DOHH2 (cell line): ENCODE data around the gene TNFRSF19.

Source experiments
- H3F3A ChIP-seq: fragments of 200-600 bp; sonication (generic), shearing (Covaris generic); 2 replicates; pipeline ENCODE4 v1.6.0; 2016; ENCODE audit warnings: antibody characterized with exemption, mild to moderate bottlenecking; ENCODE audit not compliant: control insufficient read depth, insufficient read depth
- H3K27ac ChIP-seq: fragments of 200-600 bp; sonication (generic); 2 replicates; pipeline ENCODE4 v1.5.1; 2014; ENCODE audit warnings: low read depth, mild to moderate bottlenecking, low read length, moderate library complexity
- H3K27me3 ChIP-seq: fragments of 200-600 bp; sonication (generic); 2 replicates; pipeline ENCODE4 v1.6.1; 2014; ENCODE audit warnings: mild to moderate bottlenecking, low read length, mixed read lengths; ENCODE audit not compliant: control insufficient read depth
- H3K36me3 ChIP-seq: fragments of 200-600 bp; sonication (generic); 2 replicates; pipeline ENCODE4 v1.6.1; 2014; ENCODE audit warnings: mild to moderate bottlenecking, low read length, moderate library complexity, mixed read lengths; ENCODE audit not compliant: control insufficient read depth
- H3K4me1 ChIP-seq: fragments of 200-600 bp; sonication (generic); 2 replicates; pipeline ENCODE4 v1.6.1; 2014; ENCODE audit warnings: mild to moderate bottlenecking, low read length, mixed read lengths; ENCODE audit not compliant: control insufficient read depth
- H3K4me2 ChIP-seq: fragments of 200-600 bp; sonication (generic); 2 replicates; pipeline ENCODE4 v1.6.0; 2014; ENCODE audit warnings: mild to moderate bottlenecking, low read length, moderate library complexity
- H3K4me3 ChIP-seq: fragments of 200-600 bp; sonication (generic); 2 replicates; pipeline ENCODE4 v1.5.1; 2014; ENCODE audit warnings: mild to moderate bottlenecking, low read length, mixed read lengths
- H3K79me2 ChIP-seq: fragments of 200-600 bp; sonication (generic); 2 replicates; pipeline ENCODE4 v1.6.1; 2014; ENCODE audit warnings: mild to moderate bottlenecking, low read length, mixed read lengths; ENCODE audit not compliant: control insufficient read depth
- H3K9me2 ChIP-seq: fragments of 200-600 bp; sonication (generic); replicated peaks from 2 replicates; pipeline ENCODE4 v1.6.1; 2014; ENCODE audit warnings: mild to moderate bottlenecking, low read length, mixed read lengths; ENCODE audit not compliant: control insufficient read depth
- H3K9me3 ChIP-seq: fragments of 200-600 bp; sonication (generic); 2 replicates; pipeline ENCODE4 v1.6.1; 2014; ENCODE audit warnings: antibody characterized with exemption, low read length, mixed read lengths; ENCODE audit not compliant: control insufficient read depth, insufficient read depth
- H4K20me1 ChIP-seq: fragments of 200-600 bp; sonication (generic); 2 replicates; pipeline ENCODE4 v1.6.0; 2014; ENCODE audit warnings: low read depth, mild to moderate bottlenecking, antibody characterized with exemption, low read length, moderate library complexity; ENCODE audit not compliant: control insufficient read depth, insufficient read depth
- EZH2phosphoT487 ChIP-seq: fragments of 200-600 bp; sonication (generic); IDR thresholded peaks from 2 replicates; pipeline ENCODE4 v1.6.1; 2017; ENCODE audit warnings: borderline replicate concordance, mild to moderate bottlenecking, antibody characterized with exemption, low read length, moderate library complexity, mixed read lengths
- TF ChIP-seq, protein P1 (sequence below): fragments of 200-600 bp; sonication (generic); IDR thresholded peaks from one replicate; pipeline ENCODE4 v1.5.1; 2014; ENCODE audit warnings: antibody characterized with exemption, mild to moderate bottlenecking, low read depth, low read length; ENCODE audit not compliant: poor library complexity, severe bottlenecking

The TNFRSF19 gene

GRCh38 chr13:23690668-23691067 lies 120.5 kb downstream of the TNFRSF19 start:
- H3K9me2 ChIP-seq = no peaks in the 10 kb centered on the region
- no peak overlapping the region for H3K4me3 ChIP-seq
- no peaks in the 10 kb centered on the region for H3F3A ChIP-seq
- no peaks in the 10 kb centered on the region for H4K20me1 ChIP-seq
- no peaks in the 10 kb centered on the region for H3K79me2 ChIP-seq
- H3K36me3 ChIP-seq = no peaks in the 10 kb centered on the region
- H3K4me2 ChIP-seq = no peak overlapping the region
- TF ChIP-seq, protein P1, sequence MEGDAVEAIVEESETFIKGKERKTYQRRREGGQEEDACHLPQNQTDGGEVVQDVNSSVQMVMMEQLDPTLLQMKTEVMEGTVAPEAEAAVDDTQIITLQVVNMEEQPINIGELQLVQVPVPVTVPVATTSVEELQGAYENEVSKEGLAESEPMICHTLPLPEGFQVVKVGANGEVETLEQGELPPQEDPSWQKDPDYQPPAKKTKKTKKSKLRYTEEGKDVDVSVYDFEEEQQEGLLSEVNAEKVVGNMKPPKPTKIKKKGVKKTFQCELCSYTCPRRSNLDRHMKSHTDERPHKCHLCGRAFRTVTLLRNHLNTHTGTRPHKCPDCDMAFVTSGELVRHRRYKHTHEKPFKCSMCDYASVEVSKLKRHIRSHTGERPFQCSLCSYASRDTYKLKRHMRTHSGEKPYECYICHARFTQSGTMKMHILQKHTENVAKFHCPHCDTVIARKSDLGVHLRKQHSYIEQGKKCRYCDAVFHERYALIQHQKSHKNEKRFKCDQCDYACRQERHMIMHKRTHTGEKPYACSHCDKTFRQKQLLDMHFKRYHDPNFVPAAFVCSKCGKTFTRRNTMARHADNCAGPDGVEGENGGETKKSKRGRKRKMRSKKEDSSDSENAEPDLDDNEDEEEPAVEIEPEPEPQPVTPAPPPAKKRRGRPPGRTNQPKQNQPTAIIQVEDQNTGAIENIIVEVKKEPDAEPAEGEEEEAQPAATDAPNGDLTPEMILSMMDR = no peak
- no peak for TF ChIP-seq EZH2phosphoT487
- H3K4me1 ChIP-seq = no peaks in the 10 kb centered on the region
- H3K27ac ChIP-seq = no peak overlapping the region
- no peaks in the 10 kb centered on the region for H3K27me3 ChIP-seq
- H3K9me3 ChIP-seq = no peaks in the 10 kb centered on the region

DNA sequence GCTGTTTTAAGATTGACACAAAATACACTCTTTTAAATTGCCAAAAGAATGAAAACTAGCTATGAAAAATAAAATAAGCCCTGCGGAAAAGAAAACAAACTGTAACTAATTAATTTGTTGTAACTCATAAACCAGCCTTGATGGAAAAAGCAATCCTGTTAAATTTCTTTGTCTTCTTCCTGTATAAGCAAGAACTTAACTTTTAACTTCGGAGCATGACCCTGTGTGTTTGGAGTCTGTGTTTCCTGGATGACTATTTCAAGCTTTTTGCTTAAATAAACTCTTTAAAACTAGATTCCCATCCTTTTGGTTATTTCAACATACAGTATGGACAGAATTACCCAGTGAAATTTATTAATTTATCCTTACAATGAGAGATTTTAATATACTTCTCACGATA lies 122.6 kb downstream of the TNFRSF19 start:
- no peak for TF ChIP-seq EZH2phosphoT487
- TF ChIP-seq, protein P1 = no peak
- H3K4me3 ChIP-seq = no peak overlapping the region
- no peak overlapping the region for H3K4me2 ChIP-seq
- H3K79me2 ChIP-seq = no peaks in the 10 kb centered on the region
- no peaks in the 10 kb centered on the region for H4K20me1 ChIP-seq
- no peak overlapping the region for H3K27ac ChIP-seq
- no peaks in the 10 kb centered on the region for H3K27me3 ChIP-seq
- H3F3A ChIP-seq = no peaks in the 10 kb centered on the region
- H3K9me2 ChIP-seq = no peaks in the 10 kb centered on the region
- no peaks in the 10 kb centered on the region for H3K36me3 ChIP-seq
- no peaks in the 10 kb centered on the region for H3K9me3 ChIP-seq
- H3K4me1 ChIP-seq = no peaks in the 10 kb centered on the region

- Histone ChIP-seq H3K27me3 (no peaks in the 10 kb centered on the region), H3K27ac (no peak overlapping the region), H3K4me1 (no peaks in the 10 kb centered on the region), H3K9me2 (no peaks in the 10 kb centered on the region), H3K4me2 (no peak overlapping the region), H3F3A (no peaks in the 10 kb centered on the region), H3K79me2 (no peaks in the 10 kb centered on the region), H3K4me3 (no peak overlapping the region), H3K9me3 (no peaks in the 10 kb centered on the region), H4K20me1 (no peaks in the 10 kb centered on the region), H3K36me3 (no peaks in the 10 kb centered on the region)
- no peak for TF ChIP-seq EZH2phosphoT487
- TF ChIP-seq, protein P1 = no peak
These were observed 125.0 kb downstream of the TNFRSF19 start for GRCh38 chr13:23695196-23695595.
